Fibroblast of lung (primary cell): ENCODE results near the gene DET1. TPM values are rescaled to one million over a fixed set of nuclear protein-coding genes. Genes with fewer than 3 reads are reported as not detected.

Experiments
- DNase-seq, 2 donors: peaks; one replicate each; pipeline versions ENCODE4 v3.0.0 to v3.0.0-alpha.2; 2010; ENCODE audit warnings: low read depth in 2 of 2
- H2AFZ ChIP-seq: 2 replicates; pipeline ENCODE4 v1.5.1; 2012; ENCODE audit warnings: low read length, control low read depth, inconsistent platforms
- H3K27ac ChIP-seq: 2 replicates; pipeline ENCODE4 v1.5.1; 2011; ENCODE audit warnings: low read length, control low read depth; ENCODE audit not compliant: insufficient read depth
- H3K27me3 ChIP-seq: 2 replicates; pipeline ENCODE4 v1.5.1; 2011; ENCODE audit warnings: mild to moderate bottlenecking, low read length; ENCODE audit not compliant: control insufficient read depth, insufficient read depth
- H3K36me3 ChIP-seq: 2 replicates; pipeline ENCODE4 v1.5.1; 2011; ENCODE audit warnings: low read length; ENCODE audit not compliant: control insufficient read depth, insufficient read depth
- H3K4me1 ChIP-seq: 2 replicates; pipeline ENCODE4 v1.5.1; 2011; ENCODE audit warnings: low read length; ENCODE audit not compliant: control insufficient read depth, insufficient read depth; ENCODE audit errors: extremely low read depth
- H3K4me2 ChIP-seq: 2 replicates; pipeline ENCODE4 v1.5.1; 2011; ENCODE audit warnings: low read length, control low read depth; ENCODE audit not compliant: insufficient read depth; ENCODE audit errors: extremely low read depth
- H3K4me3 ChIP-seq, 4 experiments: fragments of 200-600 bp in 1 of 4; sonication (generic) in 1 of 4; replicated peaks in 1 of 4; 2 replicates each; pipeline ENCODE4 v1.5.1; 2011 to 2016; ENCODE audit warnings: low read length in 4 of 4, low read depth in 3 of 4, mild to moderate bottlenecking in 3 of 4, control low read depth in 2 of 4, inconsistent platforms in 1 of 4, mixed read lengths in 1 of 4; ENCODE audit not compliant: insufficient read depth in 1 of 4; ENCODE audit errors: control extremely low read depth in 1 of 4
- H3K79me2 ChIP-seq: 2 replicates; pipeline ENCODE4 v1.5.1; 2012; ENCODE audit warnings: mild to moderate bottlenecking, low read length, inconsistent platforms; ENCODE audit not compliant: control insufficient read depth, insufficient read depth
- H3K9ac ChIP-seq: 2 replicates; pipeline ENCODE4 v1.5.1; 2011; ENCODE audit warnings: mild to moderate bottlenecking, low read length, control low read depth; ENCODE audit not compliant: insufficient read depth
- H3K9me3 ChIP-seq: 2 replicates; pipeline ENCODE4 v1.5.1; 2012; ENCODE audit warnings: low read depth, low read length; ENCODE audit not compliant: control insufficient read depth, insufficient read depth
- H4K20me1 ChIP-seq: 2 replicates; pipeline ENCODE4 v1.5.1; 2011; ENCODE audit warnings: low read length; ENCODE audit not compliant: control insufficient read depth, insufficient read depth; ENCODE audit errors: extremely low read depth
- CTCF ChIP-seq, 2 donors: IDR thresholded peaks in 1 of 2; conservative IDR thresholded peaks in 1 of 2; 1 replicate in 1 of 2; 2 replicates in 1 of 2; pipeline ENCODE4 v1.5.1; 2011 to 2012; ENCODE audit warnings: low read length in 2 of 2, control low read depth in 1 of 2, inconsistent platforms in 1 of 2, low read depth in 1 of 2, mild to moderate bottlenecking in 1 of 2
- EZH2 ChIP-seq: IDR thresholded peaks from 2 replicates; pipeline ENCODE4 v1.5.1; 2012; ENCODE audit warnings: low read length, control low read depth, mild to moderate bottlenecking; ENCODE audit errors: missing control alignments
- polyA minus RNA-seq: library from RNA; depleted of rRNA, polyadenylated mRNA; stranded (reverse); fragments of >200 nt; gene quantifications from 2 replicates; pipeline ENCODE4 v1.2.3, GENCODE V29; 2011; ENCODE audit warnings: low replicate concordance
- polyA plus RNA-seq, 2 donors: library from polyadenylated mRNA; depleted of rRNA in 1 of 2; stranded (reverse) in 1 of 2; unstranded in 1 of 2; fragments of >200 nt; gene quantifications; 2 replicates each; pipeline ENCODE4 v1.2.1, GENCODE V29; 2011 to 2012; ENCODE audit warnings: missing spikeins in 1 of 2
- total RNA-seq: library from RNA; depleted of rRNA; stranded (reverse); fragments of >200 nt; gene quantifications from 2 replicates; pipeline ENCODE4 v1.2.1, GENCODE V29; 2014

Gene DET1
- total RNA-seq, result 5.9 and 6.4 TPM in 2 replicates
- 7.4 and 8.9 TPM in 2 replicates for polyA plus RNA-seq
- 5.6 and 6.5 TPM in 2 replicates for polyA plus RNA-seq (2012)
- 11.6 and 12.1 TPM in 2 replicates for polyA minus RNA-seq

DNA sequence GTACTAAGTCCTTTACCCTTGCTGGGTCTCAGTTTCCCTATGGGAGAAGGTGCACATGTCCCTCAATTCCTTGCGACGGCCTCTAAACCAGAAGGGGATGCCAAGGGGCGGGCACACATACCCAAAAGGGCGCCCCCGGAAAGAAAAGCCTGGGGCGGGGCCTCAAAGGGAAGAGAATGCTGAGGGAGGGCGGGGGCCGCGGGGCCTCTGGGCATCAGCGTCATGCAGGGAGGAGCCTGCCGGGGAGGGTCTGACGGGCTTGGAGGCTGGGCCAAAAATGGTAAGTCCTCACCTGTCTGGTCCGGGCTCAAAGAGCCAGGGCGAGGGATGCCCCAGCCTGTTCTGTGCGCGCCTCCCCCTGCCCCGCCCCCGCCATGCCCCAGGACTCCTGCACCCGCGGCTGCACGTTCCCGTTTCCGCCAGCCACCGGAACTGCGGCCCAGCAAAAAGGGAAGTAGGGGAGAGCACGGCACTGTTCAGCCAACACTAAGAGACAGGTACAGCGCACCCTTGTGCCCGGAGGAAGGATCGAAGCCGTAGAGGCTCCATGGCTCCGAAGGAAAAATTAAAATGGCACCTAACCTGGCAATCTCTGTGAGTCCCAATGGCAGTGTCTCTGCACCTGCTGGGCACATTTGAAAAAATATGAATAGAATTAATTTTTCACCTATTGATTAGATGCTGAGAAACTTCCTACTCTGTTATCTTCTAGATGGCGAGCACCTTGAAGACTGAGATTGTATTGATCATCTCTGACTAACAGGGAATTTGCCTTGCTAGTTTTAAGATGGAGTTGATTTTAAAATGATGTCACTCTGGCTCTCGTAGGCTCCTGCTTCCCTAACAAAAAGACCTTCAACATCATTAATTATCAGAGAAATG, at the start of gene DET1:
Gene DET1 (minus strand): TSS at position 434 of the 882 bp plus-strand sequence. CDS start 14,976 bp downstream, outside the sequence.
- Histone ChIP-seq H3K4me2 (peak within 1 kb of the TSS; percentile 82), H3K27me3 (no peaks in the 10 kb centered on the region), H3K36me3 (no peaks in the 10 kb centered on the region), H3K27ac (peak within 1 kb of the TSS; percentile 80), H2AFZ (peak within 1 kb of the TSS; percentile 94), H3K79me2 (no peaks in the 10 kb centered on the region), H3K4me1 (no peaks in the 10 kb centered on the region), H4K20me1 (no peaks in the 10 kb centered on the region), H3K9me3 (no peaks in the 10 kb centered on the region), H3K4me3 (peak within 1 kb of the TSS; percentile 66 to 84 (median 77)), H3K9ac (peak within 1 kb of the TSS; percentile 61)
- TF ChIP-seq CTCF (conservative IDR thresholded peaks at IDR 0.05 in 1 of 2, IDR thresholded peaks at IDR 0.05 in 1 of 2; ENCODE audit: low read depth in 1 of 2, low read length in 2 of 2), result peak; percentile 81 to 85
- TF ChIP-seq EZH2, result no peak
- DNase-seq, result peak; percentile 95 to 96

DNA sequence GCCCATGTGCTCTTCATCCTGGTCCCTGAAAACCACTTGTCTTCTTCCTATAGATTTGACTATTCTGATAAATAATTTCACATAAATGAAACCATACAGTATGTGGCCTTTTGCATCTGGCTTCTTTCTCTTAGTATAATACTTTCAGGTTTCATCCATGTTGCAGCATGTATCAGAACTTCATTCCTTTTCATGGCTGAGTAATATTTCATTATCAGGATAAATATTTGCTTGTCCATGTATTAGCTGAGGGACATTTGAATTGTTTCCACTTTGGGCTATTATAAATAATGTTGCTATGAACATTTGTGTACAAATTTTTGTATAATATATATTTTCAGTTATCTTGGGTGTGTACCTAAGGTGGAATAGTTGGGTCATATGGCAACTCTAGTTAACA, 44.9 kb upstream of the DET1 start:
- no peak for DNase-seq
- no peaks in the 10 kb centered on the region for H3K4me1 ChIP-seq
- no peaks in the 10 kb centered on the region for H3K79me2 ChIP-seq
- no peak overlapping the region for H3K9ac ChIP-seq
- no peak overlapping the region for H3K27ac ChIP-seq
- H3K36me3 ChIP-seq, result no peaks in the 10 kb centered on the region
- no peaks in the 10 kb centered on the region for H4K20me1 ChIP-seq
- no peak overlapping the region for H3K4me3 ChIP-seq
- H3K9me3 ChIP-seq, result no peaks in the 10 kb centered on the region
- H2AFZ ChIP-seq, result no peak overlapping the region
- TF ChIP-seq EZH2 (no peak), CTCF (conservative IDR thresholded peaks at IDR 0.05 in 1 of 2, IDR thresholded peaks at IDR 0.05 in 1 of 2; ENCODE audit: low read depth in 1 of 2, low read length in 2 of 2) (no peak)
- no peak overlapping the region for H3K4me2 ChIP-seq
- H3K27me3 ChIP-seq, result no peaks in the 10 kb centered on the region

DNA sequence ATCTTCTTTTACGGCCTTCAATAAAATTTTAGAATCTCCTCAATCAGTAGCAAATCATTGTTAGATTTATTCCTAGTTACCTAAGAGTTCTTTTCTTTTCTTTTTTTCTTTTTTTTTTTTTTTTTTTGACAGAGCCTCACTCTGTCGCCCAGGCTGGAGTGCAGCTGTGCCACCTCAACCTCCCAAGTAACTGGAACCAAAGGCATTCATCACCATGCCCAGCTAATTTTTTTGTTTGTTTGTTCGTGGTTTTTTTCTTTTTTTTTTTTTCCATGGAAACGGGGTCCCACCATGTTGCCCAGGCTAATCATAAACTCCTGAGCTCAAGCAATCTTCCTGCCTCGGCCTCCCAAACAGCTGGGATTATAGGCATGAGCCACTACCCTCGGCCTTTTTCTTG, 44.3 kb upstream of the DET1 start:
- no peak overlapping the region for H2AFZ ChIP-seq
- TF ChIP-seq EZH2 (no peak), CTCF (conservative IDR thresholded peaks at IDR 0.05 in 1 of 2, IDR thresholded peaks at IDR 0.05 in 1 of 2; ENCODE audit: low read depth in 1 of 2, low read length in 2 of 2) (no peak)
- no peaks in the 10 kb centered on the region for H3K4me1 ChIP-seq
- H3K4me3 ChIP-seq, result no peak overlapping the region
- no peaks in the 10 kb centered on the region for H3K79me2 ChIP-seq
- no peaks in the 10 kb centered on the region for H3K9me3 ChIP-seq
- no peak overlapping the region for H3K4me2 ChIP-seq
- no peak overlapping the region for H3K27ac ChIP-seq
- DNase-seq, result no peak
- H3K9ac ChIP-seq, result no peak overlapping the region
- no peaks in the 10 kb centered on the region for H4K20me1 ChIP-seq
- no peaks in the 10 kb centered on the region for H3K36me3 ChIP-seq
- no peaks in the 10 kb centered on the region for H3K27me3 ChIP-seq
